ENCODE data around the gene MBP.
"Not testable (repeated sequence)": the region's sequence is repeated elsewhere in the genome, so short reads cannot be mapped to it uniquely, and the experiment has no call there.

MBP gene

GRCh38 chr18:77043541-77044280 is 88.9 kb downstream of the MBP start:
- no peak for DNase-seq

GRCh38 chr18:77042583-77042982 is 90.0 kb downstream of the MBP start:
- no peak for DNase-seq

- no peak for DNase-seq
Measured at GRCh38 chr18:77039196-77040130, 93.1 kb downstream of the MBP start.

- no peak for DNase-seq
Measured at GRCh38 chr18:77038182-77038858, 94.3 kb downstream of the MBP start.

GRCh38 chr18:77037567-77037966 is 95.0 kb downstream of the MBP start:
- DNase-seq = no peak

GRCh38 chr18:77035380-77036187 is 97.0 kb downstream of the MBP start:
- DNase-seq = no peak

- no peak for DNase-seq
Measured at GRCh38 chr18:77033575-77033974, 99.0 kb downstream of the MBP start.

GRCh38 chr18:77032181-77032701 is 100.3 kb downstream of the MBP start:
- no peak for DNase-seq

- no peak for DNase-seq
Measured at GRCh38 chr18:77031662-77032061, 100.9 kb downstream of the MBP start.

GRCh38 chr18:77030201-77030600 is 102.4 kb downstream of the MBP start:
- DNase-seq = no peak

GRCh38 chr18:77025831-77026363 is 106.7 kb downstream of the MBP start:
- no peak for DNase-seq

GRCh38 chr18:77025123-77025522 is 107.5 kb downstream of the MBP start:
- no peak for DNase-seq

GRCh38 chr18:77024476-77024875 is 108.1 kb downstream of the MBP start:
- DNase-seq = no peak

- DNase-seq = no peak
Measured at GRCh38 chr18:77023102-77023782, 109.3 kb downstream of the MBP start.

GRCh38 chr18:77022556-77022955 is 110.0 kb downstream of the MBP start:
- no peak for DNase-seq

GRCh38 chr18:77022116-77022515 is 110.5 kb downstream of the MBP start:
- DNase-seq = no peak

GRCh38 chr18:77021478-77021877 is 111.1 kb downstream of the MBP start:
- not testable (repeated sequence) for DNase-seq

GRCh38 chr18:77021075-77021474 is 111.5 kb downstream of the MBP start:
- DNase-seq = no peak

GRCh38 chr18:77020561-77020960 is 112.0 kb downstream of the MBP start:
- no peak for DNase-seq

- DNase-seq = no peak
Measured at GRCh38 chr18:77019641-77020040, 112.9 kb downstream of the MBP start.

GRCh38 chr18:77018650-77019049 is 113.9 kb downstream of the MBP start:
- not testable (repeated sequence) for DNase-seq

All from NCI-H1092 treated with DMSO at 0.1 percent for 48 hours (cell line).